ENCODE measurements around the gene PHLPP1. TPM values are rescaled to one million over a fixed set of nuclear protein-coding genes. Genes with fewer than 3 reads are reported as not detected.

PHLPP1 gene
- total and polyA plus RNA-seq, 2 of the 4 experiments (the other 2 are of a cell fraction) = 3.3 to 3.6 TPM

GRCh38 chr18:62987055-62987830 lies 271.9 kb downstream of the PHLPP1 start:
- Histone ChIP-seq H3K18ac (ENCODE audit: low read depth, low read length) (no peak overlapping the region), H3K9ac (ENCODE audit: low read depth, low read length) (no peak overlapping the region), H3K14ac (replicated peaks; ENCODE audit: low read depth, low read length) (no peak overlapping the region), H3K56ac (ENCODE audit: extremely low read depth, insufficient read depth, low read length) (no peak overlapping the region), H4K20me1 (ENCODE audit: insufficient read depth, low read length) (no peaks in the 10 kb centered on the region), H3K4ac (ENCODE audit: low read depth, low read length) (no peak overlapping the region), H3K27me3 (ENCODE audit: control insufficient read depth, insufficient read depth, low read length) (peaks cover 18% of the 10 kb centered on the region), H2BK15ac (ENCODE audit: low read depth, low read length) (no peak overlapping the region), H3K9me1 (ENCODE audit: insufficient read depth, low read length) (no peaks in the 10 kb centered on the region), H3K36me3 (ENCODE audit: control insufficient read depth, insufficient read depth, low read length) (no peaks in the 10 kb centered on the region), H2AK9ac (replicated peaks; ENCODE audit: low read depth, low read length, poor library complexity) (no peak overlapping the region), H2BK20ac (ENCODE audit: low read depth, low read length) (no peak overlapping the region), H3K27ac (ENCODE audit: insufficient read depth, low read length) (no peak overlapping the region), H2BK5ac (ENCODE audit: low read depth, low read length, poor library complexity, severe bottlenecking) (no peak overlapping the region), H3K9me3 (ENCODE audit: control insufficient read depth, insufficient read depth, low read length) (no peaks in the 10 kb centered on the region), H2AK5ac (ENCODE audit: low read depth, low read length) (no peak overlapping the region), H4K8ac (ENCODE audit: low read depth in 2 of 2, low read length in 2 of 2) (no peak overlapping the region), H3K23ac (ENCODE audit: low read depth, low read length) (no peak overlapping the region), H3K79me1 (ENCODE audit: low read depth in 1 of 2, low read length in 2 of 2) (no peaks in the 10 kb centered on the region), H2BK120ac (ENCODE audit: low read depth, low read length) (no peak overlapping the region), H2AFZ (replicated peaks; ENCODE audit: low read length, poor library complexity) (no peak overlapping the region), H3K4me2 (ENCODE audit: low read depth, low read length) (no peak overlapping the region), H4K5ac (ENCODE audit: low read depth, low read length) (no peak overlapping the region), H3K4me1 (ENCODE audit: control insufficient read depth, insufficient read depth, low read length) (no peaks in the 10 kb centered on the region), H3K4me3 (ENCODE audit: insufficient read depth, low read depth, low read length) (no peak overlapping the region), H4K91ac (ENCODE audit: insufficient read depth, low read depth, low read length) (no peak overlapping the region)
- dilution Hi-C loops (cut with HindIII; ENCODE audit: low sequenced_read_pairs, unreplicated experiment) = no loop called here
- TF ChIP-seq, protein P1, sequence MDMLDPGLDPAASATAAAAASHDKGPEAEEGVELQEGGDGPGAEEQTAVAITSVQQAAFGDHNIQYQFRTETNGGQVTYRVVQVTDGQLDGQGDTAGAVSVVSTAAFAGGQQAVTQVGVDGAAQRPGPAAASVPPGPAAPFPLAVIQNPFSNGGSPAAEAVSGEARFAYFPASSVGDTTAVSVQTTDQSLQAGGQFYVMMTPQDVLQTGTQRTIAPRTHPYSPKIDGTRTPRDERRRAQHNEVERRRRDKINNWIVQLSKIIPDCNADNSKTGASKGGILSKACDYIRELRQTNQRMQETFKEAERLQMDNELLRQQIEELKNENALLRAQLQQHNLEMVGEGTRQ (IDR thresholded peaks at IDR 0.05; ENCODE audit: low read depth, low read length) = no peak
- TF ChIP-seq, protein P2, sequence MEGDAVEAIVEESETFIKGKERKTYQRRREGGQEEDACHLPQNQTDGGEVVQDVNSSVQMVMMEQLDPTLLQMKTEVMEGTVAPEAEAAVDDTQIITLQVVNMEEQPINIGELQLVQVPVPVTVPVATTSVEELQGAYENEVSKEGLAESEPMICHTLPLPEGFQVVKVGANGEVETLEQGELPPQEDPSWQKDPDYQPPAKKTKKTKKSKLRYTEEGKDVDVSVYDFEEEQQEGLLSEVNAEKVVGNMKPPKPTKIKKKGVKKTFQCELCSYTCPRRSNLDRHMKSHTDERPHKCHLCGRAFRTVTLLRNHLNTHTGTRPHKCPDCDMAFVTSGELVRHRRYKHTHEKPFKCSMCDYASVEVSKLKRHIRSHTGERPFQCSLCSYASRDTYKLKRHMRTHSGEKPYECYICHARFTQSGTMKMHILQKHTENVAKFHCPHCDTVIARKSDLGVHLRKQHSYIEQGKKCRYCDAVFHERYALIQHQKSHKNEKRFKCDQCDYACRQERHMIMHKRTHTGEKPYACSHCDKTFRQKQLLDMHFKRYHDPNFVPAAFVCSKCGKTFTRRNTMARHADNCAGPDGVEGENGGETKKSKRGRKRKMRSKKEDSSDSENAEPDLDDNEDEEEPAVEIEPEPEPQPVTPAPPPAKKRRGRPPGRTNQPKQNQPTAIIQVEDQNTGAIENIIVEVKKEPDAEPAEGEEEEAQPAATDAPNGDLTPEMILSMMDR (conservative IDR thresholded peaks at IDR 0.05; ENCODE audit: low read depth, low read length) = no peak
- TF ChIP-seq RAD21 (IDR thresholded peaks at IDR 0.05; ENCODE audit: low read length) (no peak), SMC3 (IDR thresholded peaks at IDR 0.05; ENCODE audit: low read depth, low read length) (no peak)
- ChIA-PET CTCF (no interaction called here), POLR2A (ENCODE audit: unreplicated experiment) (no interaction called here)
- 100% methylated on average over 3 of the region's 19 CpGs; no CpG with 5 or more reads in 1 of the 2 experiments for WGBS, 2 experiments (ENCODE audit: extremely low coverage in 2 of 2, insufficient read length in 1 of 2)
- intact Hi-C loops (cut with micrococcal nuclease) = loop anchor here (10.0 kb wide), 2 partner anchors 462 to 802 kb away; partner anchors contain the start of genes PIGN, RELCH and ZCCHC2
- BruUV-seq (replicated peaks) = no TSS peak
- ATAC-seq (ENCODE audit: low read depth) (no peak), DNase-seq (no peak)
- in situ Hi-C loops (cut with MboI; ENCODE audit: low sequenced_read_pairs) = loop anchor here (25.0 kb wide), 1 partner anchor 800 kb away; the partner anchor contains the start of genes PIGN and RELCH

Data from IMR-90 (cell line).